ENCODE measurements around the gene CAPN6. TPM values are rescaled to one million over a fixed set of nuclear protein-coding genes. Genes with fewer than 3 reads are reported as not detected.

Gene CAPN6
- total RNA-seq, 4 donors from 2014 or later: 0.13 to 1.6 (median 1.4) TPM; not detected in 1

GRCh38 chrX:111216293-111216801, 53.9 kb downstream of the CAPN6 start:
- H3K4me1 ChIP-seq: no peaks in the 10 kb centered on the region
- H3K27ac ChIP-seq: no peak overlapping the region
- H3K9me3 ChIP-seq: no peaks in the 10 kb centered on the region
- no peaks in the 10 kb centered on the region for H3K27me3 ChIP-seq
- 95 to 96% methylated on average over 6 of the region's 6 CpGs for WGBS, 2 donors
- DNase-seq: no peak
- no peak overlapping the region for H3K4me3 ChIP-seq (replicated peaks in 1 of 3)
- TF ChIP-seq, protein P1, sequence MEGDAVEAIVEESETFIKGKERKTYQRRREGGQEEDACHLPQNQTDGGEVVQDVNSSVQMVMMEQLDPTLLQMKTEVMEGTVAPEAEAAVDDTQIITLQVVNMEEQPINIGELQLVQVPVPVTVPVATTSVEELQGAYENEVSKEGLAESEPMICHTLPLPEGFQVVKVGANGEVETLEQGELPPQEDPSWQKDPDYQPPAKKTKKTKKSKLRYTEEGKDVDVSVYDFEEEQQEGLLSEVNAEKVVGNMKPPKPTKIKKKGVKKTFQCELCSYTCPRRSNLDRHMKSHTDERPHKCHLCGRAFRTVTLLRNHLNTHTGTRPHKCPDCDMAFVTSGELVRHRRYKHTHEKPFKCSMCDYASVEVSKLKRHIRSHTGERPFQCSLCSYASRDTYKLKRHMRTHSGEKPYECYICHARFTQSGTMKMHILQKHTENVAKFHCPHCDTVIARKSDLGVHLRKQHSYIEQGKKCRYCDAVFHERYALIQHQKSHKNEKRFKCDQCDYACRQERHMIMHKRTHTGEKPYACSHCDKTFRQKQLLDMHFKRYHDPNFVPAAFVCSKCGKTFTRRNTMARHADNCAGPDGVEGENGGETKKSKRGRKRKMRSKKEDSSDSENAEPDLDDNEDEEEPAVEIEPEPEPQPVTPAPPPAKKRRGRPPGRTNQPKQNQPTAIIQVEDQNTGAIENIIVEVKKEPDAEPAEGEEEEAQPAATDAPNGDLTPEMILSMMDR (IDR thresholded peaks at IDR 0.05): no peak
- no peak for TF ChIP-seq POLR2A (IDR thresholded peaks at IDR 0.05)
- H3K36me3 ChIP-seq: no peaks in the 10 kb centered on the region
- intact Hi-C loops (cut with DNase I): no loop called here

- intact Hi-C loops (cut with DNase I): no loop called here
- Histone ChIP-seq H3K27me3 (no peaks in the 10 kb centered on the region), H3K4me1 (no peaks in the 10 kb centered on the region), H3K9me3 (no peaks in the 10 kb centered on the region), H3K27ac (no peak overlapping the region), H3K4me3 (replicated peaks in 1 of 3) (no peak overlapping the region), H3K36me3 (no peaks in the 10 kb centered on the region)
- 96 to 98% methylated on average over 8 of the region's 8 CpGs for WGBS, 2 donors
- no peak for DNase-seq
- TF ChIP-seq, protein P1 (IDR thresholded peaks at IDR 0.05): no peak
- TF ChIP-seq POLR2A (IDR thresholded peaks at IDR 0.05): no peak
These were observed 62.4 kb downstream of the CAPN6 start for GRCh38 chrX:111207851-111208250.

- Histone ChIP-seq H3K27me3 (no peaks in the 10 kb centered on the region), H3K4me3 (replicated peaks in 1 of 3) (no peak overlapping the region), H3K27ac (no peak overlapping the region), H3K4me1 (no peaks in the 10 kb centered on the region), H3K36me3 (no peaks in the 10 kb centered on the region), H3K9me3 (no peaks in the 10 kb centered on the region)
- WGBS, 2 donors: 92 to 97% methylated on average over 3 of the region's 3 CpGs
- no peak for TF ChIP-seq POLR2A (IDR thresholded peaks at IDR 0.05)
- TF ChIP-seq, protein P1 (IDR thresholded peaks at IDR 0.05): no peak
- intact Hi-C loops (cut with DNase I): no loop called here
- DNase-seq: no peak
These were observed 70.0 kb downstream of the CAPN6 start for GRCh38 chrX:111200327-111200726.

DNA sequence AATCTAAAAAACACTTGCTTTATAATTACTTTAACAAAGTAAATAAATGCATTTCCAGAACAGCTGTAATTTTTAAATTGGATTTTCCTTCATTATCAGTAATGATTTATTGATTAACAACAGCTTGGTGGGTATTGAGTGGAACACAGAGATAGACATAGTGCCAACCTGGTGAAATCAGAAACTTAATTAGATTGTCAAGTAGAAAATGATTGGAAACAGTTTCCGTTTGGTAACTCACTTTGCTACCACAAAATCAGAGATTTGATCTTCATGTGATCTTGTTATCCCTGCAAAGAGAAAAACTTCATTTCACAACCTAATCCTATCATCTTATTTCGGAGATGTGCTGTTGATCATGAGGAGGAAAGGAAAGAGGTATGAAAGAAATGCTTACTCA, 70.8 kb downstream of the CAPN6 start:
- Histone ChIP-seq H3K9me3 (no peaks in the 10 kb centered on the region), H3K36me3 (no peaks in the 10 kb centered on the region), H3K27ac (no peak overlapping the region), H3K4me1 (no peaks in the 10 kb centered on the region), H3K4me3 (replicated peaks in 1 of 3) (no peak overlapping the region), H3K27me3 (no peaks in the 10 kb centered on the region)
- DNase-seq: no peak
- TF ChIP-seq, protein P1 (IDR thresholded peaks at IDR 0.05): no peak
- TF ChIP-seq POLR2A (IDR thresholded peaks at IDR 0.05): no peak
- intact Hi-C loops (cut with DNase I): no loop called here
- 88 to 93% methylated on average over 2 of the region's 2 CpGs for WGBS, 2 donors

Other genes starting within 250 kb of the CAPN6 start
- gene PAK3, start 174.3 kb downstream of the CAPN6 start, total RNA-seq: 10 to 100 TPM; 20.3 to 50.0 (median 36.4) TPM
- not detected for gene DCX, start 141.7 kb upstream of the CAPN6 start, total RNA-seq
- gene SERTM2, start 241.2 kb upstream of the CAPN6 start, total RNA-seq: not detected